HUES64 (cell line): ENCODE results near the gene NOD2.

Source experiments
- H3K27ac ChIP-seq: 2 replicates; pipeline ENCODE4 v1.7.0; 2013; ENCODE audit warnings: low read depth, low read length, inconsistent platforms
- H3K27me3 ChIP-seq: 2 replicates; pipeline ENCODE4 v1.6.1; 2013; ENCODE audit warnings: mild to moderate bottlenecking, low read length; ENCODE audit not compliant: insufficient read depth
- H3K36me3 ChIP-seq: 2 replicates; pipeline ENCODE4 v1.6.1; 2013; ENCODE audit warnings: mild to moderate bottlenecking, low read length; ENCODE audit not compliant: insufficient read depth
- H3K4me1 ChIP-seq: 2 replicates; pipeline ENCODE4 v1.6.1; 2013; ENCODE audit warnings: mild to moderate bottlenecking, low read length, moderate library complexity; ENCODE audit not compliant: insufficient read depth
- H3K4me3 ChIP-seq: 2 replicates; pipeline ENCODE4 v1.5.1; 2013; ENCODE audit warnings: mild to moderate bottlenecking, low read length, moderate library complexity
- H3K9ac ChIP-seq: 2 replicates; pipeline ENCODE4 v1.6.1; 2013; ENCODE audit warnings: mild to moderate bottlenecking, low read depth, low read length
- H3K9me3 ChIP-seq: 2 replicates; pipeline ENCODE4 v1.6.1; 2013; ENCODE audit warnings: low read depth, low read length; ENCODE audit not compliant: insufficient read depth
- WGBS: fragments of 150-250, 120-280 bp; methylation state at CpG from one replicate; pipeline ENCODE4 v1.1.7; 2013; ENCODE audit warnings: missing lambda C conversion rate; 5-methylcytosine and 5-hydroxymethylcytosine counted together

NOD2 gene

DNA sequence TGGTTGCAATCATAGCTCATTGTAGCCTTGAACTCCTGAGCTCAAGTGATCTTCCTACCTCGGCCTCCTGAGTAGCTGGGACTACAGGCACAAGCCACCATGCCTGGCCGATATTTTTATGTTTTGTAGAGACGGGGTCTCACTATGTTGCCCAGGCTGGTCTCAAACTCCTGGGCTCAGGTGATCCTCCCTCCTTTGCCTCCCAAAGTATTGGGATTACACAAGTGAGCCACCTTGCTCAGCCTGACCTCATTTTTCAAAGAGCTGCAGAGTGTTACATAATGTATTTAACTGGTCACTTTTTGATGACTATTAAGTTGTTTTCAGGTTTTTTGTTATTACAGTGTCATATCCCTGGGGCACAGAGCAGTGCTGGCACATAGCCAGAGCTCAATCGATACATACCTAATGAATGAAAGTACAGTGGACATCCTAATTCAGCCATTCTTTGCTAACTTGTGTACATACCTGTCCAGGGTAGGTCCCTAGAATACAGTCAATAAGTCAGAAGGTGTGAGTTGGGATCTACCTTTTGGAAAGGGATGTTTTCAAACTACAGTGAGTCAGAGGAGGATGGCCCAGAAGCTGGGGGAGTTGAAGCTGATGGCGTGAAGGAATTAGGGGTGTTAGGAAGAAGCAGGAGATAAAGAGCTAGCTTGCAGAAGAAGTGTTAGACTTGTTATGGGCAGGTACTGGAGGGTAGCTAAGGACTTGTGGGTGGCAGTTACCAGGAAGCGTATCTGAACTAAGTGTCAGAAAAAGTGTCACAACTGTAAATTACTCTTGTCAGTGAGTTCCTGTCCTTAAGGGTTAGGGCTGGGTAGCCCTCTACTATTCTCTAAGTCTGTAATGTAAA lies 28.4 kb downstream of the NOD2 start:
- Histone ChIP-seq H3K4me1 (no peaks in the 10 kb centered on the region), H3K36me3 (no peaks in the 10 kb centered on the region), H3K4me3 (no peak overlapping the region), H3K27ac (no peak overlapping the region), H3K27me3 (no peaks in the 10 kb centered on the region), H3K9ac (no peak overlapping the region), H3K9me3 (0 out of 2 replicates have a peak, but pooled peaks cover 3% of the 10 kb centered on the region)
- 91% methylated on average over 6 of the region's 6 CpGs for WGBS

DNA sequence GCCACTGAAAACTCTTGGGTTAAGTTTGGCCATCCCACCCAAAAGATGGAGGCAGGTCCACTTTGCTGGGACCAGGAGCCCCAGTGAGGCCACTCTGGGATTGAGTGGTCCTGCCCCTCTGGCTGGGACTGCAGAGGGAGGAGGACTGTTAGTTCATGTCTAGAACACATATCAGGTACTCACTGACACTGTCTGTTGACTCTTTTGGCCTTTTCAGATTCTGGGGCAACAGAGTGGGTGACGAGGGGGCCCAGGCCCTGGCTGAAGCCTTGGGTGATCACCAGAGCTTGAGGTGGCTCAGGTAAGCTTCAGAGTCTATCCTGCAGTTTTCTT lies 29.0 kb downstream of the NOD2 start:
- Histone ChIP-seq H3K4me1 (no peaks in the 10 kb centered on the region), H3K9ac (no peak overlapping the region), H3K27me3 (no peaks in the 10 kb centered on the region), H3K4me3 (no peak overlapping the region), H3K27ac (no peak overlapping the region), H3K36me3 (no peaks in the 10 kb centered on the region), H3K9me3 (0 out of 2 replicates have a peak, but pooled peaks cover 3% of the 10 kb centered on the region)
- 95% methylated on average over 1 of the region's 1 CpG for WGBS

DNA sequence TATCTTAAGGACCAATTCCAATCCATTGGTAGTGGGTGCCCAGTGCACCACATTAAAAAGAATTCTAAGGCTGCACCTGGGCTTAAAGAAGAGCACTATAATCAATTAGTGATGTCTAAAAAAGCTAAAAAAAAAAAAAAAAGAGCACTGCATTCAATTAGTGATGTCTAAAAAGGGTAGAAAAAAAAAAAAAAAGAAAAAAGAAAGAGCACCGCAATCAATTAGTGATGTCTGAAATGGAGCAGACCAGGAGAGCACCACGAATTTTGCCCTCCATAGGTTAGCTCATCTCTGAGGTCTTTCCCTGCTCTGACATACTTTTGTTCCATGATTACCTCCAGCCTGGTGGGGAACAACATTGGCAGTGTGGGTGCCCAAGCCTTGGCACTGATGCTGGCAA lies 29.6 kb downstream of the NOD2 start:
- WGBS: 89% methylated on average over 2 of the region's 2 CpGs
- H3K27me3 ChIP-seq: no peaks in the 10 kb centered on the region
- no peak overlapping the region for H3K4me3 ChIP-seq
- no peak overlapping the region for H3K9ac ChIP-seq
- H3K4me1 ChIP-seq: no peaks in the 10 kb centered on the region
- no peak overlapping the region for H3K27ac ChIP-seq
- H3K36me3 ChIP-seq: no peaks in the 10 kb centered on the region
- 0 out of 2 replicates have a peak, but pooled peaks cover 3% of the 10 kb centered on the region for H3K9me3 ChIP-seq

DNA sequence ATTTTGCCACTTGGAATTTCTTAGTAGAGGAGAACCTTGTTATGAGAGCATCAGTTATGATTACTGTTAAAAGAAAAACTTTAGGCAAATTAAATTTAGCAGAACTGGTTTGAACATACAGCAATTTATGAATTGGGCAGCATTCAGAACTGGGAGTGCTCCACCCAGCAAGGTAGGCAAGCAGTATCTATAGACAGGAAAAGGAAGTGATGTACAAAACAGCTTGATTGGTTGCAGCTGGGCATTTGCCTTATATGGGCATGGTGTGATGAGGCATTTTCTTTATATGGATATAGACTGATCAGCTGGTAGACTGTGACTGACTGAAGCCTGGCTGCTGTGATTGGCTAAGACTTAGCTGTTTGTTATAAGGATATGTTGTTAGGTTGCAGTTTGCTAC lies 30.9 kb downstream of the NOD2 start:
- Histone ChIP-seq H3K36me3 (no peaks in the 10 kb centered on the region), H3K27me3 (no peaks in the 10 kb centered on the region), H3K27ac (no peak overlapping the region), H3K4me1 (no peaks in the 10 kb centered on the region), H3K9me3 (0 out of 2 replicates have a peak, but pooled peaks cover 3% of the 10 kb centered on the region), H3K9ac (no peak overlapping the region), H3K4me3 (no peak overlapping the region)

DNA sequence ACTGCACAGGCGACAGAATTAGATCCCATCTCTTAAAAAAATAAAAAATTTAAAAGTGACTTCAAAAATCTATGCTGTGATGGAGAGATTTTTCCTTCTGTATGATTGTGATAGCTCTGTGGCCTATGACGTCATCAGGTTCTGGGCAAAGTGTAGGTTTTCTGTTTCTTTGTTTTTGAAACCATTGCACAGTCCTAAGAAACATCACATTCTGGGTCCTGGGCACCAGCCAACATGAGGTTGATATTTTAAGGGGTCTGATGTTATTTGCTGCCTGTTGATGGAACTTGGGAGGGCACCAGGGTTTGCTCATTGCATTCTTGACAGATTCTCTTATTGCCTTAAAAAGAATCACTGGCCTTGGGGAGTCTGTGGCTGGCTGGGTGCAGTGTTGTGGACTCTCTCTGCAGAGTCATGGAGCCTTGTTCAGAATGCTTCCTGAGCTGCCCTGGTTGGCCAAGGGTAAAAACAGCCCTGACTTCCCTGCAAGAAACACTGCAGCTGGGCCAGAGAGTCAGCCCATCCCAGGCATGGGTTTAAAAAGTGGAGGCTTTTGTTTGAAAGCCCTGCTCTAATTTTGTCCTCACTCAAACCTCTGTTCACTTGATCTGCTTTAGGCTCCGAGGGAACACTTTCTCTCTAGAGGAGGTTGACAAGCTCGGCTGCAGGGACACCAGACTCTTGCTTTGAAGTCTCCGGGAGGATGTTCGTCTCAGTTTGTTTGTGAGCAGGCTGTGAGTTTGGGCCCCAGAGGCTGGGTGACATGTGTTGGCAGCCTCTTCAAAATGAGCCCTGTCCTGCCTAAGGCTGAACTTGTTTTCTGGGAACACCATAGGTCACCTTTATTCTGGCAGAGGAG lies 38.0 kb downstream of the NOD2 start:
- WGBS: 89% methylated on average over 6 of the region's 6 CpGs
- Histone ChIP-seq H3K9me3 (no peaks in the 10 kb centered on the region), H3K27me3 (no peaks in the 10 kb centered on the region), H3K4me3 (no peak overlapping the region), H3K36me3 (no peaks in the 10 kb centered on the region), H3K27ac (no peak overlapping the region), H3K4me1 (no peaks in the 10 kb centered on the region), H3K9ac (no peak overlapping the region)

DNA sequence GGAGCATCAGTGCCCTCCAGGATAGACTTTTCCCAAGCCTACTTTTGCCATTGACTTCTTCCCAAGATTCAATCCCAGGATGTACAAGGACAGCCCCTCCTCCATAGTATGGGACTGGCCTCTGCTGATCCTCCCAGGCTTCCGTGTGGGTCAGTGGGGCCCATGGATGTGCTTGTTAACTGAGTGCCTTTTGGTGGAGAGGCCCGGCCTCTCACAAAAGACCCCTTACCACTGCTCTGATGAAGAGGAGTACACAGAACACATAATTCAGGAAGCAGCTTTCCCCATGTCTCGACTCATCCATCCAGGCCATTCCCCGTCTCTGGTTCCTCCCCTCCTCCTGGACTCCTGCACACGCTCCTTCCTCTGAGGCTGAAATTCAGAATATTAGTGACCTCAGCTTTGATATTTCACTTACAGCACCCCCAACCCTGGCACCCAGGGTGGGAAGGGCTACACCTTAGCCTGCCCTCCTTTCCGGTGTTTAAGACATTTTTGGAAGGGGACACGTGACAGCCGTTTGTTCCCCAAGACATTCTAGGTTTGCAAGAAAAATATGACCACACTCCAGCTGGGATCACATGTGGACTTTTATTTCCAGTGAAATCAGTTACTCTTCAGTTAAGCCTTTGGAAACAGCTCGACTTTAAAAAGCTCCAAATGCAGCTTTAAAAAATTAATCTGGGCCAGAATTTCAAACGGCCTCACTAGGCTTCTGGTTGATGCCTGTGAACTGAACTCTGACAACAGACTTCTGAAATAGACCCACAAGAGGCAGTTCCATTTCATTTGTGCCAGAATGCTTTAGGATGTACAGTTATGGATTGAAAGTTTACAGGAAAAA lies 38.8 kb downstream of the NOD2 start:
- H3K4me3 ChIP-seq: no peak overlapping the region
- H3K27me3 ChIP-seq: no peaks in the 10 kb centered on the region
- H3K36me3 ChIP-seq: no peaks in the 10 kb centered on the region
- no peak overlapping the region for H3K9ac ChIP-seq
- H3K9me3 ChIP-seq: no peaks in the 10 kb centered on the region
- WGBS: 93% methylated on average over 9 of the region's 10 CpGs
- H3K27ac ChIP-seq: no peak overlapping the region
- no peaks in the 10 kb centered on the region for H3K4me1 ChIP-seq

DNA sequence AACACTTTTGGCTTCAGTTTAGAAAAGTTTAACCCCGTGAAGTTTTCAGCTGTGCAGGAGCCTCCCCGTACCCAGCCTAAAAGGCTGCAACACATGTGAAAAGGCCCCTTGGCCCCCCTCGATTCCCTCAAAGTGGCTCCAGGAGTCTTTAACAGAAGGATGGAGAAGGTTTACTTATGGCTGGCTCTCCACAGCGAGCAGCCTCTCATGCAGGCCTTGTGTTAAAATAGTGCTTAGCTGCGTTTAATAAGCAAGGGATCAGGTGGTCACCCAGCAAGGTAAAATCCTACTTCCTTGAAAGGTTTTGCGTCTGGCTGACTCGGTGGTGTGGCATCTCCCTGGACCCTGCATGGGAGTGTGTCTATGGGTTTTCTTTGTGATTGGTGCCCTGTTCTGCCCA lies 40.1 kb downstream of the NOD2 start:
- WGBS: 93% methylated on average over 7 of the region's 7 CpGs
- no peak overlapping the region for H3K9ac ChIP-seq
- no peaks in the 10 kb centered on the region for H3K27me3 ChIP-seq
- H3K4me1 ChIP-seq: no peaks in the 10 kb centered on the region
- no peak overlapping the region for H3K27ac ChIP-seq
- H3K9me3 ChIP-seq: no peaks in the 10 kb centered on the region
- no peak overlapping the region for H3K4me3 ChIP-seq
- H3K36me3 ChIP-seq: no peaks in the 10 kb centered on the region

DNA sequence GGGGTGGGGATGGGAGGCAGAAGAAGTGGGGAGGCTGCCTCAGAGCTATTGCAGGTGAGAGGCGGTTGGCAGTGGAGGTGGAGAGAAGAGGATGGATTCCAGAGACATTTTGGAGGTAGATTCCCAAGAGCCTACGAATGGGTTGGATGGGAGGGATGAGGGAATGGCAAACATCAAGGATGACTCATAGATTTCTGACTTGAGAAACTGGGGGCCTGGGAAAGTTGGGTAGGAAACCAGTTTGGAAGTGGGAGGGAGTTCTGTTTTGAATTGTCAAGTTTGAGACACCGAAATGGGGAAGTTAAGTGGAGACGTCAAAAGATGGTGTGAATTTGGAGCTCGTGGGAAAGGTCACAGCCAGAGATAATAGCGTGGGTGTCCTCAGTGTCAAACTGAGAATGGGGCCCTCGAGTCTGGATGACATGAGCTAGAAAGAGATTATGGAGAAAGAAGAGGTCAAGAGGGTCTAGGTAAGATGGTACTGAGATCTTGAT lies 42.3 kb downstream of the NOD2 start:
- WGBS: 86% methylated on average over 7 of the region's 7 CpGs
- H3K9me3 ChIP-seq: no peaks in the 10 kb centered on the region
- H3K9ac ChIP-seq: no peak overlapping the region
- no peaks in the 10 kb centered on the region for H3K4me1 ChIP-seq
- H3K27ac ChIP-seq: no peak overlapping the region
- H3K27me3 ChIP-seq: no peaks in the 10 kb centered on the region
- no peaks in the 10 kb centered on the region for H3K36me3 ChIP-seq
- H3K4me3 ChIP-seq: no peak overlapping the region

DNA sequence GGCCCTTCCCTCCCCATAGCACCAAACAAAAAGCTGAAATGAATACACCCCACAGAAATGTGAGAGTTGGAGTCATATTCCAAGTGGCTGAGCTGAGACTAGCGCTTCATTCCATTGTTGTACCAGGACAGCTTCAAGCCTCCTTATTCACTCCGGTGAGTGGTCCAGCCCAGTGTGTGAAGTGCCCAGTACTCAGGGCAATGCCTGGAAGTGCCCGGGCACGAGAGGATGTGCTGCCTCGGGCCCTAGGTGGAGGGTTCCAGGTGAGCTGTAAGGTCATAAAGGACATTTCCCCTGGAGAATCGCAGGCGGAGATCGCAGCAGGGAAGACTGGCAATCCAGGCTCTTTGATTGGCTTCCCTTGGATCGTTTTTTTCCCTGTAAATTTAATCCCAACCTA lies 43.0 kb downstream of the NOD2 start:
- no peaks in the 10 kb centered on the region for H3K27me3 ChIP-seq
- no peak overlapping the region for H3K9ac ChIP-seq
- H3K9me3 ChIP-seq: no peaks in the 10 kb centered on the region
- WGBS: 89% methylated on average over 9 of the region's 9 CpGs
- no peak overlapping the region for H3K27ac ChIP-seq
- no peak overlapping the region for H3K4me3 ChIP-seq
- H3K36me3 ChIP-seq: no peaks in the 10 kb centered on the region
- no peaks in the 10 kb centered on the region for H3K4me1 ChIP-seq

DNA sequence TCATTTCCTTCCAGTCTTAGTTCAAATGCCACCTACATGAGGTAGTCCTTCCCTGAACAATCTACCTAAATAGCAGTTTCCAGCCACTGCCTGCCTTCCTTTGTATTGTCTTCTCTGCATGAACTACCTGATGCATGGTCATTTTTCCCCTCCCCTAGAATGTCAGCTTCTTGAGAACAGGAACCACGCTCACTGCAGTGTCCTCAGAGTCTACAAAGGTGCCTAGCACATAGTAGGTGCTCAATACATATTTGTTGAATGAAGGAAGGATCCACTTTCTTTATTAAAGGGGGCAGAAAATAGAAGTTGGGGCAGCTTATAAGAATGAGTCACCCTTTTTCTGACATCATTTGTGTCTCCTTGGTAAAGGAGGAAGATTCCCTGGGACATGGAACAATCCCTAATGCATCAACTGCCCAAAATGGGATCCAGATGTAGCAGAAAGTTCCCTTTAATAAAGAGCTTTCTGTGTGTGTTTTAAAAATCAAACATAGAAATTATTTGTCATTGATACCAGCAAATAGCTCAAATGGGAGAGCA lies 44.1 kb downstream of the NOD2 start:
- H3K36me3 ChIP-seq: no peaks in the 10 kb centered on the region
- WGBS: 77% methylated on average over 1 of the region's 1 CpG
- H3K4me3 ChIP-seq: no peak overlapping the region
- no peaks in the 10 kb centered on the region for H3K27me3 ChIP-seq
- H3K9ac ChIP-seq: no peak overlapping the region
- H3K27ac ChIP-seq: no peak overlapping the region
- H3K9me3 ChIP-seq: no peaks in the 10 kb centered on the region
- H3K4me1 ChIP-seq: no peaks in the 10 kb centered on the region
